ENCODE data around the gene ZFAND2B.

DNA sequence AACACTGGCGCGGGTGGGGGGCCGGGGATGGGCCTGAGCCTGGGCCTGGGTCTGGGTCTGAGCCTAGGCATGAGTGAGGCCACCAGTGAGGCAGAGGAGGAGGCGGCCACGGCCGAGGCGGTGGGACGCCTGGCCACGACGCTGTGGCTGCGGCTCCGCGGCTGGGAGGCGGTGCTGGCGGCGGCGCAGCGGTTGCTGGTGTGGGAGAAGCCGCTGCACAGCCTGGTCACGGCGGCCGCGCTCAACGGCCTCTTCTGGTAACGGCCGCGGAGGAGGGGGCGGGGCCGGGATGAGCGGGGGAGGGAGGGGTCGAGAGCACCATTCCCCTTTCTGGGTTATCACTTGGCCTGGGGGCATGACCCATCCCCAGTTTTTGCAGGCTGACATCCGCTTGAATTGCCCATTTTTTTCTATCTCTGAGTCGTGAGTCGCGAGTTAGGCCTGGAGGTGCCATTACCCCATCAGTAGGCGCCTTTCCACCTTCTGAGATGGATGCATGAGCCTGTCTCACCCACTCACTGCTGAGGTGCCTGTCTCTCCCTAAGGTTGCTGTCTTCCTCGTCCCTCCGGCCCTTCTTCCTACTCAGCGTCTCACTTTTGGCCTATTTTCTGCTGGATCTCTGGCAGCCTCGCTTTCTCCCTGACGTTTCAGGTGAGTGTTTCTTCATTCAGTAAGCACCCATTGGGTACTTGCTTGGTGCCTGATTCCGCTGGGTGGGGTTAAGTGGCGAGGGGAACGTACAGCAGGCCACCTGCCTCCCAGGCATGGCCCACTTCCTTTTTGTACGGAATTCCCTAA lies 28.0 kb upstream of the ZFAND2B start:
- no peak for TF ChIP-seq POLR2A (IDR thresholded peaks at IDR 0.05; ENCODE audit: low read length)
- no peak for TF ChIP-seq GATA1 (IDR thresholded peaks at IDR 0.05; ENCODE audit: low read depth, low read length)

Data from erythroblast (primary cell).